ENCODE measurements around the gene APOBEC3G.
A peak's percentile ranks its signal among the peaks of the same experiment; 100 is the strongest.

The APOBEC3G gene

DNA sequence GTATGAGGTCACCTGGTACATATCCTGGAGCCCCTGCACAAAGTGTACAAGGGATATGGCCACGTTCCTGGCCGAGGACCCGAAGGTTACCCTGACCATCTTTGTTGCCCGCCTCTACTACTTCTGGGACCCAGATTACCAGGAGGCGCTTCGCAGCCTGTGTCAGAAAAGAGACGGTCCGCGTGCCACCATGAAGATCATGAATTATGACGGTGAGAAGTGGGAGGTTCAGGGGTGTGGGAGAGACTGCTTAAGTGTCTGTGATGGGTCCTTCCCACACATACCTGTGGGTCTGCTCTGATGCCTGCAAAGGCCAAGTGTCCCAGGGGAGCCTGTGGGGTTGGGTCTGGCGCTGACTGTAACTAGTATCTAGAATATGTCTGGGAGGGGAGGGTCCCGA lies 3.9 kb downstream of the APOBEC3G start:
- no peaks in the 10 kb centered on the region for H3K9me3 ChIP-seq
- H3K4me1 ChIP-seq (ENCODE audit: control insufficient read depth in 1 of 2, insufficient read depth in 1 of 2, low read depth in 1 of 2, low read length in 1 of 2): peaks cover 8 to 10% of the 10 kb centered on the region in 2 experiments
- H3K36me3 ChIP-seq: peaks cover 40% of the 10 kb centered on the region
- TF ChIP-seq, protein P1, sequence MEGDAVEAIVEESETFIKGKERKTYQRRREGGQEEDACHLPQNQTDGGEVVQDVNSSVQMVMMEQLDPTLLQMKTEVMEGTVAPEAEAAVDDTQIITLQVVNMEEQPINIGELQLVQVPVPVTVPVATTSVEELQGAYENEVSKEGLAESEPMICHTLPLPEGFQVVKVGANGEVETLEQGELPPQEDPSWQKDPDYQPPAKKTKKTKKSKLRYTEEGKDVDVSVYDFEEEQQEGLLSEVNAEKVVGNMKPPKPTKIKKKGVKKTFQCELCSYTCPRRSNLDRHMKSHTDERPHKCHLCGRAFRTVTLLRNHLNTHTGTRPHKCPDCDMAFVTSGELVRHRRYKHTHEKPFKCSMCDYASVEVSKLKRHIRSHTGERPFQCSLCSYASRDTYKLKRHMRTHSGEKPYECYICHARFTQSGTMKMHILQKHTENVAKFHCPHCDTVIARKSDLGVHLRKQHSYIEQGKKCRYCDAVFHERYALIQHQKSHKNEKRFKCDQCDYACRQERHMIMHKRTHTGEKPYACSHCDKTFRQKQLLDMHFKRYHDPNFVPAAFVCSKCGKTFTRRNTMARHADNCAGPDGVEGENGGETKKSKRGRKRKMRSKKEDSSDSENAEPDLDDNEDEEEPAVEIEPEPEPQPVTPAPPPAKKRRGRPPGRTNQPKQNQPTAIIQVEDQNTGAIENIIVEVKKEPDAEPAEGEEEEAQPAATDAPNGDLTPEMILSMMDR (IDR thresholded peaks at IDR 0.05): no peak
- H3K27ac ChIP-seq: no peak overlapping the region
- no peaks in the 10 kb centered on the region for H3K27me3 ChIP-seq
- H3K4me3 ChIP-seq (ENCODE audit: low read depth in 1 of 2, low read length in 1 of 2): no peak overlapping the region

DNA sequence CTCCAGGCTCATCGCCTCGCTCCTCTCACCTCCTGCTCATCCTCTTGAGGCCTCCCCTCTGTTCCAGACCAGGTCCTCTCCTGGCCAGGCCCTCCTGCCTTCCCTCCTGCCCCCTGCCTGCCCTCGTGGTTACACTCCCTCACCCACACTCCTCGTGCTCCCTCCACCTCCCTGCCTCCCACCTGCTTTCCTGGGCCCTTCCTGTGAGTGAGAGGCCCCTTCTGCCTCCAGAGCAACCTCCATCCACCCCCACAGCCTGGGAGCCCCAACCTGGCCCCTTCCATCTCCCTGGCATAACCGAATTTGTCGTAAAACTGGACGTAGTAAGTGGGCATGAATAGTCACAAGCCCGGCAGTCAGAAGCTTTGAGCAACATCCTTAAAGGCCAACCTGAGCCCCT lies 4.5 kb downstream of the APOBEC3G start:
- Histone ChIP-seq H3K27ac (no peak overlapping the region), H3K4me1 (ENCODE audit: control insufficient read depth in 1 of 2, insufficient read depth in 1 of 2, low read depth in 1 of 2, low read length in 1 of 2) (peaks cover 8 to 10% of the 10 kb centered on the region in 2 experiments), H3K36me3 (peaks cover 46% of the 10 kb centered on the region), H3K27me3 (no peaks in the 10 kb centered on the region), H3K4me3 (ENCODE audit: low read depth in 1 of 2, low read length in 1 of 2) (no peak overlapping the region), H3K9me3 (no peaks in the 10 kb centered on the region)
- TF ChIP-seq, protein P1 (IDR thresholded peaks at IDR 0.05): no peak

DNA sequence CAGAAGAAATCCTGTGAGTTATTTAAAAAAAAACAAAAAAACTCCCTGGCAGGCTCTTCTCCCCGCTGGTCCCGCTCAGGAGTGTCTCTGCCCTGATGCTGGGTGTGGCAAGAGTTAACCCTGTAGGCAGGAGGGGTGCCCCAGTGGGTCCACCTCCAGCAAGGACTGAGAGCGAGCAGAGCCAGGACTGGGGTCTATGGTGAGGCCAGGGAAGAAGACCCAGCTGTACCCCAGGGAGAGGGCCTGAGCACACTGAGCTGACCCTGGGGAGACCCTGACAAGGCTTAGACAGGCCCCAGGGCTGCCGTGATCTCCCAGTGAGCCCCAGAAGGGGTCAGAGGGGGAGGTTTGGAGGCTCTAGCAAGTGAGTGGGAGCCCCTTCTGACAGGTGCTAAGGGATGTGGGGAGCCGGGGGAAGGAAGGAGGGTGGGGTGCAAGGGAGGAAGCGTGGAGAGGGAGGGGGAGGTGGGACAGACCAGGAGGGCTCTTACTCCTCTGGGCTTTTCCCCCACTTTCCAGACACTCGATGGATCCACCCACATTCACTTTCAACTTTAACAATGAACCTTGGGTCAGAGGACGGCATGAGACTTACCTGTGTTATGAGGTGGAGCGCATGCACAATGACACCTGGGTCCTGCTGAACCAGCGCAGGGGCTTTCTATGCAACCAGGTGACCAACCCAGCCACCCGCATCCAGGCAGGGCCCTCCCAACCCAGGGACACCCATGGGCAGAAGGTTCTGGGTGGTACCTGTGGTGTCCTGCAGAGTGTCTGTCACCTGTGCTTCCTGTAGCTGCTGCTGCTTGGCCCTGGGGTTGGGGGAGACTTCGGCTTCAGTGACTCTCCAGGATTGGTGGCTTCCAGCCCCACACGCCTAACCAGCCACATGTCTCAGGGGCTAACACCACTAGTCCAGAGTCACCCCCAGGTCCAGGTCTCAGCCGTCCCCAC lies 6.4 kb downstream of the APOBEC3G start:
- Histone ChIP-seq H3K36me3 (peaks cover 53% of the 10 kb centered on the region), H3K4me3 (ENCODE audit: low read depth in 1 of 2, low read length in 1 of 2) (no peak overlapping the region), H3K4me1 (ENCODE audit: control insufficient read depth in 1 of 2, insufficient read depth in 1 of 2, low read depth in 1 of 2, low read length in 1 of 2) (peaks cover 0 to under 1% of the 10 kb centered on the region in 2 experiments), H3K9me3 (no peaks in the 10 kb centered on the region), H3K27ac (no peak overlapping the region), H3K27me3 (no peaks in the 10 kb centered on the region)
- TF ChIP-seq, protein P1 (IDR thresholded peaks at IDR 0.05): no peak

DNA sequence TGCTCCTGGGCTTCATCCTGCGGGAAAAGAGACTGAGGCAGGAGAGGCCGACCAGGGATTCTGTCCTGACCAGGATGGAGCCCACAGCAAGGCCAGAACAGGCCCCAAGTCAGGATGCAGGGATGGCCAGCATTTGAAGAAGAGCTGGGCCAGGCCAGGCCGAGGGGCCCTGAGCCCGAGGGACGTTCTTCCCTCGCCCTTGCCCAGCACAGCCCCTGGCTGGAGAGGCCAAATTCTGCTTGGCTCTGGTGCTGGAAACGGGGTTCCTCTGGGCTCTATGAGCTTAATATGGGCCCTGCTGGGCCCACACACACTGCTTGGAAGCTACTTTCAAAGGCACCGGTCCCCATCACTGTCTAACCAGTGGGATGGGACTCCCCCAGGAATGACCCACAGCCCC lies 7.6 kb downstream of the APOBEC3G start:
- Histone ChIP-seq H3K27ac (no peak overlapping the region), H3K4me3 (ENCODE audit: low read depth in 1 of 2, low read length in 1 of 2) (no peak overlapping the region), H3K27me3 (no peaks in the 10 kb centered on the region), H3K4me1 (ENCODE audit: control insufficient read depth in 1 of 2, insufficient read depth in 1 of 2, low read depth in 1 of 2, low read length in 1 of 2) (peaks cover 0 to 3% of the 10 kb centered on the region in 2 experiments), H3K9me3 (no peaks in the 10 kb centered on the region), H3K36me3 (peaks cover 53% of the 10 kb centered on the region)
- TF ChIP-seq, protein P1 (IDR thresholded peaks at IDR 0.05): no peak

DNA sequence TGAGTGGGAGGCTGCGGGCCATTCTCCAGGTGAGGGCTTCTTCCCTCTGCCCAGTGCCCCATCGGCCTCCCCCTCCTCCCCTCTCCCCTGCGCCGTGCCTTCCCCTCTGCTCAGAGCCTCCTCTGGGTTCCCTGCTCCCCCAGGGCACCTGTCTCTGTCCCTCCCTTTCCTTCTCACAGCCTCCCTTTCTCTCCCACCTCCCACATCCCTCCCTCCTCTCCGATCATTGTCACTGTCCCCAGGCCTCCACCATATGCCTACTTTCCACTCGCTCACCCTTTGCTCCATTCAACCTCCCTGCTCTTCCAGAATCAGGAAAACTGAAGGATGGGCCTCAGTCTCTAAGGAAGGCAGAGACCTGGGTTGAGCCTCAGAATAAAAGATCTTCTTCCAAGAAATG lies 10.0 kb downstream of the APOBEC3G start:
- Histone ChIP-seq H3K9me3 (no peaks in the 10 kb centered on the region), H3K27ac (peak overlapping the region; percentile 5), H3K4me1 (ENCODE audit: control insufficient read depth in 1 of 2, insufficient read depth in 1 of 2, low read depth in 1 of 2, low read length in 1 of 2) (peaks cover 23 to 27% of the 10 kb centered on the region in 2 experiments), H3K27me3 (no peaks in the 10 kb centered on the region), H3K4me3 (ENCODE audit: low read depth in 1 of 2, low read length in 1 of 2) (no peak overlapping the region), H3K36me3 (peaks cover 30% of the 10 kb centered on the region)
- TF ChIP-seq, protein P1 (IDR thresholded peaks at IDR 0.05): no peak
